H1 (cell line): ENCODE results near the gene AMBP. TPM values are rescaled to one million over a fixed set of nuclear protein-coding genes. Genes with fewer than 3 reads are reported as not detected.
"Not testable (repeated sequence)": the region's sequence is repeated elsewhere in the genome, so short reads cannot be mapped to it uniquely, and the experiment has no call there.

ENCODE experiments used
- CTCF ChIA-PET: fragments of 300-600 bp; sonication (Branson Sonifier 250); formaldehyde crosslinking; loops from one replicate; lab custom pipeline; 2021; ENCODE audit not compliant: partially characterized antibody; lab: Charles Lee
- POLR2A ChIA-PET: fragments of 300-600 bp; sonication (Branson Sonifier 250); formaldehyde crosslinking; loops from one replicate; lab custom pipeline; 2021; ENCODE audit warnings: inconsistent platforms; ENCODE audit not compliant: partially characterized antibody; lab: Charles Lee
- DNase-seq, 2 experiments: peaks; one replicate each; pipeline versions ENCODE4 v3.0.0 to v3.0.0-alpha.2; 2010 to 2022; ENCODE audit warnings: low spot score in 2 of 2, low read depth in 1 of 2, mixed read lengths in 1 of 2
- FAIRE-seq: peaks from 2 replicates; lab custom pipeline; 2011; peaks lifted over from hg19 to GRCh38; lab: Jason Lieb, UNC
- H2AFZ ChIP-seq: 2 replicates; pipeline ENCODE4 v1.8.1; 2012; ENCODE audit warnings: low read length, inconsistent platforms
- H2AK5ac ChIP-seq: 2 replicates; pipeline ENCODE4 v1.6.1; 2013; ENCODE audit warnings: low read depth, low read length
- H2BK120ac ChIP-seq: replicated peaks from 2 replicates; pipeline ENCODE3; 2013; ENCODE audit warnings: low read depth, low read length, inconsistent platforms
- H2BK12ac ChIP-seq: 2 replicates; pipeline ENCODE4 v1.6.1; 2013; ENCODE audit warnings: low read depth, low read length
- H2BK15ac ChIP-seq: 2 replicates; pipeline ENCODE4 v1.6.1; 2013; ENCODE audit warnings: low read length
- H2BK20ac ChIP-seq: 2 replicates; pipeline ENCODE4 v1.6.1; 2013; ENCODE audit warnings: low read length
- H2BK5ac ChIP-seq: 2 replicates; pipeline ENCODE4 v1.6.1; 2013; ENCODE audit warnings: low read depth, low read length
- H3K14ac ChIP-seq: 2 replicates; pipeline ENCODE4 v1.6.1; 2013; ENCODE audit warnings: inconsistent platforms; ENCODE audit not compliant: insufficient read length
- H3K18ac ChIP-seq: 2 replicates; pipeline ENCODE4 v1.6.1; 2013; ENCODE audit warnings: low read length; ENCODE audit errors: extremely low read depth
- H3K23ac ChIP-seq: 2 replicates; pipeline ENCODE4 v1.6.1; 2013; ENCODE audit warnings: inconsistent platforms; ENCODE audit not compliant: insufficient read length
- H3K23me2 ChIP-seq: 2 replicates; pipeline ENCODE4 v1.6.1; 2013; ENCODE audit warnings: low read depth, low read length
- H3K27ac ChIP-seq: 2 replicates; pipeline ENCODE4 v1.6.1; 2011; ENCODE audit warnings: low read depth, low read length, inconsistent platforms
- H3K27me3 ChIP-seq, 4 experiments: replicated peaks in 1 of 4; 1 replicate in 1 of 4; 2 replicates in 3 of 4; pipeline versions ENCODE4 v1.6.1 to v1.8.1; 2011 to 2013; ENCODE audit warnings: low read length in 3 of 4, mild to moderate bottlenecking in 3 of 4, inconsistent platforms in 2 of 4, mixed read lengths in 2 of 4, moderate library complexity in 1 of 4; ENCODE audit not compliant: control insufficient read depth in 3 of 4, insufficient read depth in 3 of 4; ENCODE audit errors: extremely low read depth in 1 of 4
- H3K36me3 ChIP-seq, 4 experiments: 2 replicates each; pipeline versions ENCODE4 v1.6.1 to v1.8.1; 2011 to 2013; ENCODE audit warnings: mild to moderate bottlenecking in 4 of 4, low read length in 3 of 4, moderate library complexity in 2 of 4, control low read depth in 1 of 4, inconsistent platforms in 1 of 4; ENCODE audit not compliant: insufficient read depth in 4 of 4, control insufficient read depth in 2 of 4
- H3K4ac ChIP-seq: replicated peaks from 2 replicates; pipeline ENCODE3; 2013; ENCODE audit warnings: low read length, low read depth, mixed read lengths, inconsistent platforms; ENCODE audit not compliant: insufficient read length
- H3K4me1 ChIP-seq, 4 experiments: replicated peaks in 1 of 4; 1 replicate in 1 of 4; 2 replicates in 3 of 4; pipeline versions ENCODE4 v1.6.1 to v1.8.1; 2011 to 2013; ENCODE audit warnings: low read length in 3 of 4, inconsistent platforms in 2 of 4, mixed read lengths in 1 of 4; ENCODE audit not compliant: insufficient read depth in 4 of 4, control insufficient read depth in 3 of 4
- H3K4me2 ChIP-seq, 2 experiments: 2 replicates each; pipeline versions ENCODE4 v1.6.1 to v1.8.1; 2011 to 2013; ENCODE audit warnings: low read depth in 2 of 2, low read length in 2 of 2, control low read depth in 1 of 2, inconsistent platforms in 1 of 2, mild to moderate bottlenecking in 1 of 2; ENCODE audit not compliant: insufficient read depth in 1 of 2
- H3K4me3 ChIP-seq, 4 experiments: fragments of 200-600, 300-600 bp in 1 of 4; sonication (generic), shearing (Covaris generic), sonication (Bioruptor Twin) in 1 of 4; 2 replicates each; pipeline versions ENCODE4 v1.5.1 to v1.8.1; 2011 to 2016; ENCODE audit warnings: low read length in 4 of 4, low read depth in 3 of 4, control low read depth in 2 of 4, inconsistent platforms in 2 of 4, mild to moderate bottlenecking in 2 of 4, mixed read lengths in 1 of 4, moderate library complexity in 1 of 4; ENCODE audit not compliant: insufficient read depth in 2 of 4; ENCODE audit errors: extremely low read depth in 1 of 4
- H3K56ac ChIP-seq: replicated peaks from 2 replicates; pipeline ENCODE3; 2013; ENCODE audit warnings: low read depth, mild to moderate bottlenecking, mixed read lengths, low read length, inconsistent platforms; ENCODE audit not compliant: insufficient read length
- H3K79me1 ChIP-seq: 2 replicates; pipeline ENCODE4 v1.6.1; 2013; ENCODE audit warnings: low read depth, low read length, control low read depth
- H3K79me2 ChIP-seq, 2 experiments: 2 replicates each; pipeline versions ENCODE4 v1.6.1 to v1.8.1; 2012 to 2013; ENCODE audit warnings: low read length in 2 of 2, mild to moderate bottlenecking in 2 of 2, inconsistent platforms in 1 of 2; ENCODE audit not compliant: insufficient read depth in 2 of 2, control insufficient read depth in 1 of 2
- H3K9ac ChIP-seq, 4 experiments: replicated peaks in 1 of 4; 1 replicate in 1 of 4; 2 replicates in 3 of 4; pipeline versions ENCODE4 v1.6.1 to v1.8.1; 2011 to 2013; ENCODE audit warnings: low read depth in 3 of 4, low read length in 3 of 4, control low read depth in 2 of 4, mild to moderate bottlenecking in 2 of 4, moderate library complexity in 2 of 4, inconsistent platforms in 1 of 4; ENCODE audit errors: extremely low read depth in 1 of 4
- H3K9me3 ChIP-seq, 2 experiments: 2 replicates each; pipeline versions ENCODE4 v1.6.1 to v1.8.1; 2012 to 2013; ENCODE audit warnings: mild to moderate bottlenecking in 2 of 2, moderate library complexity in 2 of 2, control low read depth in 1 of 2, inconsistent platforms in 1 of 2, low read depth in 1 of 2, low read length in 1 of 2, mixed read lengths in 1 of 2; ENCODE audit not compliant: insufficient read depth in 2 of 2
- H4K20me1 ChIP-seq, 2 experiments: replicated peaks in 1 of 2; 2 replicates each; pipeline versions ENCODE3 to v1.8.1; 2011 to 2013; ENCODE audit warnings: inconsistent platforms in 2 of 2, low read length in 2 of 2, mild to moderate bottlenecking in 1 of 2; ENCODE audit not compliant: insufficient read depth in 2 of 2, control insufficient read depth in 1 of 2
- H4K5ac ChIP-seq: 2 replicates; pipeline ENCODE4 v1.6.1; 2013; ENCODE audit warnings: low read length, low read depth, mixed read lengths, inconsistent platforms; ENCODE audit not compliant: insufficient read length
- H4K8ac ChIP-seq: 2 replicates; pipeline ENCODE4 v1.8.0; 2013; ENCODE audit warnings: mild to moderate bottlenecking, moderate library complexity, low read length, inconsistent platforms; ENCODE audit not compliant: insufficient read depth; ENCODE audit errors: extremely low read depth
- H4K91ac ChIP-seq: replicated peaks from 2 replicates; pipeline ENCODE3; 2013; ENCODE audit warnings: low read length, mixed read lengths, inconsistent platforms; ENCODE audit not compliant: insufficient read length
- polyA plus RNA-seq, 7 experiments: library from polyadenylated mRNA; depleted of rRNA in 3 of 7; stranded (reverse) in 5 of 7; unstranded in 2 of 7; fragments of >200 nt in 5 of 7; fragments of 200-250 nt in 2 of 7; gene quantifications; 1 replicate in 5 of 7; 2 replicates in 1 of 7; 4 replicates in 1 of 7; pipeline versions ENCODE4 v1.2.1 to v1.2.3, GENCODE V29; 2011 to 2013; ENCODE audit warnings: missing spikeins in 2 of 7, mixed read lengths in 2 of 7
- total RNA-seq: library from RNA; stranded (reverse); fragmentation: NEBNext Ultra II Directional; extraction: Animal tissue kit (Norgen Biotek cat#: 25700); gene quantifications from 2 replicates; pipeline ENCODE4 v1.2.1, GENCODE V29; 2021

The AMBP gene
- total and polyA plus RNA-seq, 2 of the 8 experiments (the other 6 are each of a cell fraction or from before 2014, with no cell fraction given), result 3.0 to 4.0 TPM

DNA sequence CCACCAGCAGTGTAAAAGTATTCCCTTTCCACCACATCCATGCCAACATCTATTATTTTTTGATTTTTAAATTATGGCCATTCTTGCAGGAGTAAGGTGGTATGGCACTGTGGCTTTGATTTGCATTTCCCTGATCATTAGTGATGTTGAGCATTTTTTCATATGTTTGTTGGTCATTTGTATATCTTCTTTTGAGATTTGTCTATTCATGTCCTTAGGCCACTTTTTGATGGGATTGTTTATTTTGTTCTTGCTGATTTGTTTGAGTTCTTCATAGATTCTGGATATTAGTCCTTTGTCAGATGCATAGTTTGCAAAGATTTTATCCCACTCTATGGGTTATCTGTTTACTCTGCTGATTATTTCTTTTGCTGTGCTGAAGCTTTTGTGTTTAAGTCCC is 34.4 kb downstream of the AMBP start:
- ChIA-PET POLR2A (interaction anchor here (1.0 kb wide), 1 partner anchor 16 kb away, joined by 3 read pairs; no protein-coding TSS in a partner anchor), CTCF (interaction anchor here (0.9 to 1.5 kb wide), 3 partner anchors 12 to 196 kb away, joined by 3 read pairs; no protein-coding TSS in a partner anchor)
- H3K4me2 ChIP-seq, H3K23ac ChIP-seq, H2AK5ac ChIP-seq, H3K4me3 ChIP-seq, H3K79me1 ChIP-seq, H2BK12ac ChIP-seq, DNase-seq, H3K79me2 ChIP-seq, H3K9ac ChIP-seq, H3K56ac ChIP-seq, FAIRE-seq, H2AFZ ChIP-seq, H2BK5ac ChIP-seq, H4K20me1 ChIP-seq, H3K27ac ChIP-seq, H3K18ac ChIP-seq, H3K27me3 ChIP-seq, H2BK120ac ChIP-seq, H4K8ac ChIP-seq, H3K23me2 ChIP-seq, H3K4ac ChIP-seq, H2BK20ac ChIP-seq, H4K5ac ChIP-seq, H3K9me3 ChIP-seq, H3K14ac ChIP-seq, H2BK15ac ChIP-seq, H3K4me1 ChIP-seq, H4K91ac ChIP-seq: not testable (repeated sequence)
- peaks cover under 1 to 13% (median 6%) of the 10 kb centered on the region in 4 experiments; a peak in 6 of 8 replicates for H3K36me3 ChIP-seq
